Endothelial cell of umbilical vein (primary cell): Measurements from ENCODE around the gene MAJIN. TPM values are rescaled to one million over a fixed set of nuclear protein-coding genes. Genes with fewer than 3 reads are reported as not detected.

Experiments used
- BruUV-seq: library from RNA; stranded (reverse); fragments of 400-500 nt; replicated peaks from 2 replicates; lab custom pipeline; 2021; lab: Mats Ljungman, UMichigan
- CTCF ChIA-PET: fragments of 300-600, 350-600 bp; sonication (Branson Sonifier 250); formaldehyde crosslinking; loops from one replicate; lab custom pipeline; 2021; ENCODE audit warnings: antibody characterized with exemption, inconsistent platforms; lab: Charles Lee
- POLR2A ChIA-PET: fragments of 300-600, 350-600 bp; sonication (Branson Sonifier 250); formaldehyde crosslinking; loops from one replicate; lab custom pipeline; 2021; ENCODE audit warnings: antibody characterized with exemption, inconsistent platforms; lab: Charles Lee
- DNase-seq: peaks from one replicate; pipeline ENCODE4 v3.0.0-alpha.2; 2011; ENCODE audit warnings: low read depth, low spot score
- FAIRE-seq: peaks from 2 replicates; lab custom pipeline; 2011; peaks lifted over from hg19 to GRCh38; lab: Jason Lieb, UNC
- H2AFZ ChIP-seq: 2 replicates; pipeline ENCODE4 v1.6.0; 2012; ENCODE audit warnings: low read depth, low read length, control low read depth, inconsistent platforms
- H3K27ac ChIP-seq: 2 replicates; pipeline ENCODE4 v1.5.1; 2011; ENCODE audit warnings: low read depth, mild to moderate bottlenecking, control low read depth, low read length, moderate library complexity; ENCODE audit not compliant: insufficient read depth
- H3K27me3 ChIP-seq, 2 experiments: 2 replicates each; pipeline versions ENCODE4 v1.6.0 to v1.6.1; 2011; ENCODE audit warnings: low read length in 2 of 2, mixed read lengths in 1 of 2; ENCODE audit not compliant: control insufficient read depth in 2 of 2, insufficient read depth in 2 of 2
- H3K36me3 ChIP-seq, 2 experiments: 2 replicates in 1 of 2; 3 replicates in 1 of 2; pipeline ENCODE4 v1.5.1; 2011; ENCODE audit warnings: low read length in 2 of 2, mild to moderate bottlenecking in 1 of 2, moderate library complexity in 1 of 2; ENCODE audit not compliant: control insufficient read depth in 2 of 2, insufficient read depth in 2 of 2; ENCODE audit errors: extremely low read depth in 1 of 2
- H3K4me1 ChIP-seq: 3 replicates; pipeline ENCODE4 v1.5.1; 2011; ENCODE audit warnings: mild to moderate bottlenecking, low read length; ENCODE audit not compliant: control insufficient read depth, insufficient read depth; ENCODE audit errors: extremely low read depth
- H3K4me2 ChIP-seq: 2 replicates; pipeline ENCODE4 v1.6.1; 2011; ENCODE audit warnings: low read length, control low read depth, mixed read lengths; ENCODE audit not compliant: insufficient read depth
- H3K4me3 ChIP-seq, 3 experiments: fragments of 200-600 bp in 1 of 3; sonication (generic), shearing (Covaris generic) in 1 of 3; replicated peaks in 1 of 3; 2 replicates each; pipeline ENCODE4 v1.5.1; 2011 to 2016; ENCODE audit warnings: control low read depth in 3 of 3, low read length in 3 of 3, mild to moderate bottlenecking in 2 of 3, inconsistent platforms in 1 of 3, low read depth in 1 of 3, moderate library complexity in 1 of 3; ENCODE audit not compliant: insufficient read depth in 1 of 3
- H3K79me2 ChIP-seq: 2 replicates; pipeline ENCODE4 v1.6.0; 2012; ENCODE audit warnings: low read length, inconsistent platforms; ENCODE audit not compliant: control insufficient read depth, insufficient read depth
- H3K9ac ChIP-seq: replicated peaks from 2 replicates; pipeline ENCODE3; 2011; ENCODE audit warnings: low read length, control low read depth; ENCODE audit not compliant: insufficient read depth; ENCODE audit errors: extremely low read depth
- H3K9me1 ChIP-seq: replicated peaks from 3 replicates; pipeline ENCODE4 v1.6.0; 2011; ENCODE audit warnings: mild to moderate bottlenecking, low read length; ENCODE audit not compliant: control insufficient read depth, insufficient read depth; ENCODE audit errors: extremely low read depth
- H3K9me3 ChIP-seq: replicated peaks from 2 replicates; pipeline ENCODE4 v1.5.1; 2012; ENCODE audit warnings: low read length, inconsistent platforms; ENCODE audit not compliant: control insufficient read depth, insufficient read depth
- H4K20me1 ChIP-seq: replicated peaks from 2 replicates; pipeline ENCODE3; 2011; ENCODE audit warnings: mild to moderate bottlenecking, low read length; ENCODE audit not compliant: control insufficient read depth, insufficient read depth; ENCODE audit errors: extremely low read depth
- CTCF ChIP-seq, 2 donors: IDR thresholded peaks; 1 replicate in 1 of 2; 2 replicates in 1 of 2; pipeline ENCODE4 v1.5.1; 2011; ENCODE audit warnings: low read length in 2 of 2, mild to moderate bottlenecking in 2 of 2, moderate library complexity in 2 of 2, control low read depth in 1 of 2, inconsistent platforms in 1 of 2, low read depth in 1 of 2; ENCODE audit not compliant: insufficient read depth in 1 of 2; ENCODE audit errors: extremely low read depth in 1 of 2
- EZH2 ChIP-seq: IDR thresholded peaks from 2 replicates; pipeline ENCODE4 v1.6.1; 2012; ENCODE audit warnings: borderline replicate concordance, low read depth, mild to moderate bottlenecking, moderate library complexity, low read length, inconsistent platforms; ENCODE audit not compliant: severe bottlenecking
- FOS ChIP-seq: IDR thresholded peaks from 2 replicates; pipeline ENCODE4 v1.6.1; 2011; ENCODE audit warnings: mild to moderate bottlenecking, low read length, moderate library complexity, borderline replicate concordance; ENCODE audit not compliant: insufficient read depth
- GATA2 ChIP-seq: IDR thresholded peaks from 2 replicates; pipeline ENCODE4 v1.7.0; 2011; ENCODE audit warnings: low read depth, mild to moderate bottlenecking, moderate library complexity, mixed read lengths, low read length; ENCODE audit not compliant: insufficient read length, insufficient read depth
- JUN ChIP-seq: IDR thresholded peaks from 2 replicates; pipeline ENCODE4 v1.6.1; 2011; ENCODE audit warnings: borderline replicate concordance, low read depth; ENCODE audit not compliant: insufficient read length, insufficient read depth
- MAX ChIP-seq: IDR thresholded peaks from 2 replicates; pipeline ENCODE4 v1.6.1; 2011; ENCODE audit not compliant: insufficient read depth, insufficient read length
- MYC ChIP-seq: IDR thresholded peaks from one replicate; pipeline ENCODE4 v1.6.1; 2011; ENCODE audit warnings: mild to moderate bottlenecking, low read depth, low read length
- POLR2A ChIP-seq: IDR thresholded peaks from 2 replicates; pipeline ENCODE4 v1.6.1; 2012; ENCODE audit warnings: low read depth, mild to moderate bottlenecking, control low read depth, low read length
- POLR2AphosphoS5 ChIP-seq: IDR thresholded peaks from 2 replicates; pipeline ENCODE4 v1.6.1; 2012; ENCODE audit warnings: low read depth, mild to moderate bottlenecking, control low read depth, low read length, moderate library complexity; ENCODE audit not compliant: insufficient read depth
- dilution Hi-C: fragments of 300-500 bp; cut with MboI; formaldehyde crosslinking; loops from one replicate; pipeline ENCODE4 v1.15.0; 2019; ENCODE audit warnings: low sequenced_read_pairs; ENCODE audit not compliant: extremely low pct_ligation_motif_present
- intact Hi-C: fragments of 100-400 bp; cut with micrococcal nuclease; formaldehyde crosslinking; loops from one replicate; pipeline ENCODE4 v1.10.0; 2022
- polyA plus RNA-seq, 4 experiments: library from polyadenylated mRNA; depleted of rRNA in 3 of 4; stranded (reverse) in 3 of 4; unstranded in 1 of 4; fragments of >200 nt; gene quantifications; 2 replicates each; pipeline versions ENCODE4 v1.2.1 to v1.2.3, GENCODE V29; 2011 to 2012; ENCODE audit warnings: missing spikeins in 1 of 4
- total RNA-seq: library from RNA; stranded (reverse); gene quantifications from 2 replicates; pipeline ENCODE4 v1.2.3, GENCODE V29; 2021

Gene MAJIN
- total and polyA plus RNA-seq, 2 donors (not counting 3 experiments of a cell fraction or from before 2014, with no cell fraction given): 0.07 TPM; not detected in 1

- TF ChIP-seq MYC: no peak
- no peak for TF ChIP-seq MAX
- TF ChIP-seq EZH2: no peak
- TF ChIP-seq CTCF (IDR thresholded peaks at IDR 0.05; ENCODE audit: extremely low read depth in 1 of 2, insufficient read depth in 1 of 2, low read depth in 1 of 2, low read length in 2 of 2): no peak
- TF ChIP-seq FOS: no peak
- no peak for TF ChIP-seq POLR2A
- TF ChIP-seq GATA2: no peak
- TF ChIP-seq POLR2AphosphoS5: no peak
- TF ChIP-seq JUN: no peak
- no peak for FAIRE-seq
- no peaks in the 10 kb centered on the region for H3K4me1 ChIP-seq
- H3K9me1 ChIP-seq: no peaks in the 10 kb centered on the region
- no peak for DNase-seq
- no peaks in the 10 kb centered on the region for H4K20me1 ChIP-seq
- H3K27me3 ChIP-seq: no peaks in the 10 kb centered on the region
- peaks cover 0 to 4% of the 10 kb centered on the region in 2 experiments for H3K36me3 ChIP-seq
- intact Hi-C loops (no loop called here), dilution Hi-C loops (no loop called here)
- BruUV-seq: no TSS peak
- no peak overlapping the region for H3K27ac ChIP-seq
- H3K9ac ChIP-seq: no peak overlapping the region
- no peaks in the 10 kb centered on the region for H3K9me3 ChIP-seq
- POLR2A ChIA-PET: no interaction called here
- no peak overlapping the region for H3K4me2 ChIP-seq
- no peak overlapping the region for H3K4me3 ChIP-seq
- H3K79me2 ChIP-seq: no peaks in the 10 kb centered on the region
- CTCF ChIA-PET: no interaction called here
- no peak overlapping the region for H2AFZ ChIP-seq
Measured at GRCh38 chr11:65021509-65021908, 49.6 kb upstream of the MAJIN start.
